Endodermal cell (in vitro differentiated cells): ENCODE data around the gene CD22. TPM values are rescaled to one million over a fixed set of nuclear protein-coding genes. Genes with fewer than 3 reads are reported as not detected.

Experiments
- DNase-seq: peaks from one replicate; pipeline ENCODE4 v3.0.0-alpha.2; 2017
- H3K27ac ChIP-seq: 2 replicates; pipeline ENCODE4 v1.5.1; 2013; ENCODE audit warnings: mild to moderate bottlenecking, low read depth, low read length, moderate library complexity
- H3K27me3 ChIP-seq: 2 replicates; pipeline ENCODE4 v1.6.1; 2013; ENCODE audit warnings: mild to moderate bottlenecking, low read length, moderate library complexity; ENCODE audit not compliant: insufficient read depth, control insufficient read depth, poor library complexity, severe bottlenecking
- H3K36me3 ChIP-seq: 2 replicates; pipeline ENCODE4 v1.7.0; 2013; ENCODE audit warnings: mild to moderate bottlenecking, low read length, moderate library complexity; ENCODE audit not compliant: control insufficient read depth, insufficient read depth
- H3K4me1 ChIP-seq: one replicate; pipeline ENCODE4 v1.7.0; 2013; ENCODE audit warnings: low read length; ENCODE audit not compliant: control insufficient read depth, insufficient read depth
- H3K4me3 ChIP-seq: 2 replicates; pipeline ENCODE4 v1.5.1; 2013; ENCODE audit warnings: mild to moderate bottlenecking, low read length, moderate library complexity
- H3K9ac ChIP-seq: 2 replicates; pipeline ENCODE4 v1.6.1; 2013; ENCODE audit warnings: mild to moderate bottlenecking, low read length, moderate library complexity; ENCODE audit not compliant: poor library complexity, severe bottlenecking; ENCODE audit errors: extremely low read depth
- H3K9me3 ChIP-seq: 2 replicates; pipeline ENCODE4 v1.6.1; 2013; ENCODE audit warnings: mild to moderate bottlenecking, low read length, moderate library complexity; ENCODE audit not compliant: control insufficient read depth
- H3K27ac Mint-ChIP-seq: 2 replicates; pipeline ENCODE4 v1.8.0; 2020; ENCODE audit warnings: mixed read lengths
- H3K27me3 Mint-ChIP-seq: 2 replicates; pipeline ENCODE4 v1.8.0; 2021; ENCODE audit warnings: mild to moderate bottlenecking, mixed read lengths; ENCODE audit not compliant: insufficient read depth
- H3K36me3 Mint-ChIP-seq: 2 replicates; pipeline ENCODE4 v1.8.0; 2020; ENCODE audit warnings: low read depth, mixed read lengths
- H3K4me1 Mint-ChIP-seq: 2 replicates; pipeline ENCODE4 v1.8.0; 2020; ENCODE audit warnings: mixed read lengths
- H3K4me3 Mint-ChIP-seq: 2 replicates; pipeline ENCODE4 v1.8.0; 2020; ENCODE audit warnings: mild to moderate bottlenecking, moderate library complexity, mixed read lengths
- H3K9me3 Mint-ChIP-seq: 2 replicates; pipeline ENCODE4 v1.8.0; 2020; ENCODE audit warnings: mild to moderate bottlenecking, mixed read lengths
- CTCF ChIP-seq: fragments of 200-600 bp; sonication (generic); conservative IDR thresholded peaks from 2 replicates; pipeline ENCODE4 v1.5.0; 2021; ENCODE audit warnings: antibody characterized with exemption, mild to moderate bottlenecking
- WGBS, 2 experiments: methylation state at CpG; one replicate each; pipeline versions ENCODE4 v1.1.5 to v1.1.7; 2013; ENCODE audit warnings: missing lambda C conversion rate in 2 of 2, mixed read lengths in 1 of 2; ENCODE audit not compliant: insufficient coverage in 1 of 2, insufficient read length in 1 of 2; 5-methylcytosine and 5-hydroxymethylcytosine counted together
- total RNA-seq, 2 donors: library from RNA; stranded (reverse); fragmentation: NEBNext Ultra II Directional in 1 of 2; extraction: Animal tissue kit (Norgen Biotek cat#: 25700) in 1 of 2; gene quantifications; 2 replicates in 1 of 2; 3 replicates in 1 of 2; pipeline ENCODE4 v1.2.1, GENCODE V29; 2021

Gene CD22
- total RNA-seq, 2 donors from 2014 or later: not detected

- WGBS, 2 experiments: 89 to 92% methylated on average over 6 to 8 of the region's 9 CpGs
Measured at GRCh38 chr19:35322014-35322413, 7.0 kb upstream of the CD22 start.

GRCh38 chr19:35327642-35328041 is 1.3 kb upstream of the CD22 start:
- no peaks in the 10 kb centered on the region for H3K27me3 Mint-ChIP-seq
- no peaks in the 10 kb centered on the region for H3K4me1 Mint-ChIP-seq
- H3K27me3 ChIP-seq: no peaks in the 10 kb centered on the region
- no peak overlapping the region for H3K9ac ChIP-seq
- TF ChIP-seq CTCF: peak; percentile 77
- no peaks in the 10 kb centered on the region for H3K4me1 ChIP-seq
- no peak overlapping the region for H3K4me3 Mint-ChIP-seq
- H3K9me3 Mint-ChIP-seq: no peaks in the 10 kb centered on the region
- no peak overlapping the region for H3K27ac ChIP-seq
- H3K36me3 ChIP-seq: no peaks in the 10 kb centered on the region
- no peak overlapping the region for H3K4me3 ChIP-seq
- WGBS, 2 experiments: 83% methylated on average over 4 of the region's 4 CpGs; no CpG with 5 or more reads in 1 of the 2 experiments
- DNase-seq: peak; percentile 74
- H3K9me3 ChIP-seq: no peaks in the 10 kb centered on the region
- H3K36me3 Mint-ChIP-seq: no peaks in the 10 kb centered on the region
- H3K27ac Mint-ChIP-seq: no peak overlapping the region

More at GRCh38 chr19:35322014-35322413, 7.0 kb upstream of the CD22 start:
- Histone ChIP-seq H3K9ac (no peak overlapping the region), H3K27me3 (no peaks in the 10 kb centered on the region), H3K4me3 (no peak overlapping the region), H3K9me3 (peaks cover 7% of the 10 kb centered on the region), H3K27ac (no peak overlapping the region), H3K36me3 (no peaks in the 10 kb centered on the region), H3K4me1 (no peaks in the 10 kb centered on the region)
- TF ChIP-seq CTCF: no peak
- H3K36me3 Mint-ChIP-seq: no peaks in the 10 kb centered on the region
- H3K9me3 Mint-ChIP-seq: peaks cover 8% of the 10 kb centered on the region
- no peak overlapping the region for H3K27ac Mint-ChIP-seq
- no peaks in the 10 kb centered on the region for H3K27me3 Mint-ChIP-seq
- H3K4me1 Mint-ChIP-seq: peaks cover 5% of the 10 kb centered on the region
- no peak overlapping the region for H3K4me3 Mint-ChIP-seq
- DNase-seq: no peak

- Histone ChIP-seq H3K9me3 (no peaks in the 10 kb centered on the region), H3K4me3 (no peak overlapping the region), H3K27me3 (no peaks in the 10 kb centered on the region), H3K9ac (no peak overlapping the region), H3K36me3 (no peaks in the 10 kb centered on the region), H3K4me1 (no peaks in the 10 kb centered on the region), H3K27ac (no peak overlapping the region)
- Mint-ChIP-seq H3K27ac (no peak overlapping the region), H3K27me3 (no peaks in the 10 kb centered on the region), H3K36me3 (no peaks in the 10 kb centered on the region), H3K4me3 (no peak overlapping the region), H3K9me3 (no peaks in the 10 kb centered on the region), H3K4me1 (no peaks in the 10 kb centered on the region)
- DNase-seq: no peak
- no peak for TF ChIP-seq CTCF
- WGBS, 2 experiments: 90 to 96% methylated on average over 3 to 4 of the region's 4 CpGs
Measured at GRCh38 chr19:35329323-35329722, 336 bp downstream of the CD22 start.
